Loucy (cell line): ENCODE measurements around the gene SORCS2.

Source experiments
- CTCF ChIP-seq: fragments of 200-600 bp; sonication (generic); conservative IDR thresholded peaks from 2 replicates; pipeline ENCODE4 v1.5.1; 2014; ENCODE audit warnings: mild to moderate bottlenecking, antibody characterized with exemption, low read length
- EZH2phosphoT487 ChIP-seq: fragments of 200-600 bp; IDR thresholded peaks from 2 replicates; pipeline ENCODE4 v1.6.1; 2018; ENCODE audit warnings: antibody characterized with exemption, mild to moderate bottlenecking, moderate library complexity, borderline replicate concordance

GRCh38 chr4:7710576-7711306, 518.4 kb downstream of the SORCS2 start:
- TF ChIP-seq CTCF (no peak), EZH2phosphoT487 (no peak)
